HL-60 (cell line): ENCODE measurements around the gene TGM1.

Experiments used
- CTCF ChIP-seq: IDR thresholded peaks from one replicate; pipeline ENCODE4 v1.5.1; 2011; ENCODE audit warnings: low read length, control low read depth, inconsistent platforms; ENCODE audit not compliant: insufficient read depth
- GABPA ChIP-seq: IDR thresholded peaks from 2 replicates; pipeline ENCODE4 v1.6.1; 2012; ENCODE audit warnings: low read depth
- POLR2AphosphoS5 ChIP-seq: IDR thresholded peaks from 2 replicates; pipeline ENCODE4 v1.6.1; 2012; ENCODE audit warnings: low read depth
- SPI1 ChIP-seq: IDR thresholded peaks from 2 replicates; pipeline ENCODE4 v1.6.1; 2012; ENCODE audit warnings: low read depth, mild to moderate bottlenecking, borderline replicate concordance
- TF ChIP-seq, protein P1 (sequence below): IDR thresholded peaks from 2 replicates; pipeline ENCODE4 v1.6.1; 2012; ENCODE audit warnings: low read depth; ENCODE audit not compliant: insufficient replicate concordance

- TF ChIP-seq CTCF (no peak), POLR2AphosphoS5 (no peak), SPI1 (no peak), GABPA (no peak)
- TF ChIP-seq, protein P1, sequence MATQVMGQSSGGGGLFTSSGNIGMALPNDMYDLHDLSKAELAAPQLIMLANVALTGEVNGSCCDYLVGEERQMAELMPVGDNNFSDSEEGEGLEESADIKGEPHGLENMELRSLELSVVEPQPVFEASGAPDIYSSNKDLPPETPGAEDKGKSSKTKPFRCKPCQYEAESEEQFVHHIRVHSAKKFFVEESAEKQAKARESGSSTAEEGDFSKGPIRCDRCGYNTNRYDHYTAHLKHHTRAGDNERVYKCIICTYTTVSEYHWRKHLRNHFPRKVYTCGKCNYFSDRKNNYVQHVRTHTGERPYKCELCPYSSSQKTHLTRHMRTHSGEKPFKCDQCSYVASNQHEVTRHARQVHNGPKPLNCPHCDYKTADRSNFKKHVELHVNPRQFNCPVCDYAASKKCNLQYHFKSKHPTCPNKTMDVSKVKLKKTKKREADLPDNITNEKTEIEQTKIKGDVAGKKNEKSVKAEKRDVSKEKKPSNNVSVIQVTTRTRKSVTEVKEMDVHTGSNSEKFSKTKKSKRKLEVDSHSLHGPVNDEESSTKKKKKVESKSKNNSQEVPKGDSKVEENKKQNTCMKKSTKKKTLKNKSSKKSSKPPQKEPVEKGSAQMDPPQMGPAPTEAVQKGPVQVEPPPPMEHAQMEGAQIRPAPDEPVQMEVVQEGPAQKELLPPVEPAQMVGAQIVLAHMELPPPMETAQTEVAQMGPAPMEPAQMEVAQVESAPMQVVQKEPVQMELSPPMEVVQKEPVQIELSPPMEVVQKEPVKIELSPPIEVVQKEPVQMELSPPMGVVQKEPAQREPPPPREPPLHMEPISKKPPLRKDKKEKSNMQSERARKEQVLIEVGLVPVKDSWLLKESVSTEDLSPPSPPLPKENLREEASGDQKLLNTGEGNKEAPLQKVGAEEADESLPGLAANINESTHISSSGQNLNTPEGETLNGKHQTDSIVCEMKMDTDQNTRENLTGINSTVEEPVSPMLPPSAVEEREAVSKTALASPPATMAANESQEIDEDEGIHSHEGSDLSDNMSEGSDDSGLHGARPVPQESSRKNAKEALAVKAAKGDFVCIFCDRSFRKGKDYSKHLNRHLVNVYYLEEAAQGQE, result no peak
Measured at GRCh38 chr14:24250354-24250753, 12.6 kb downstream of the TGM1 start.
